ENCODE results near the gene LILRB2.

- TF ChIP-seq TAF1 (IDR thresholded peaks at IDR 0.05; ENCODE audit: borderline replicate concordance, low read depth, low read length) = no peak
- no peak for TF ChIP-seq POLR2A (IDR thresholded peaks at IDR 0.05; ENCODE audit: low read depth, low read length)
- no peak for TF ChIP-seq POLR2AphosphoS5 (IDR thresholded peaks at IDR 0.05; ENCODE audit: low read depth, low read length)
Observed at GRCh38 chr19:54273821-54274220, 7.1 kb downstream of the LILRB2 start.
